ENCODE data around the gene SELENOH.
A peak's percentile ranks its signal among the peaks of the same experiment; 100 is the strongest.

The SELENOH gene

DNA sequence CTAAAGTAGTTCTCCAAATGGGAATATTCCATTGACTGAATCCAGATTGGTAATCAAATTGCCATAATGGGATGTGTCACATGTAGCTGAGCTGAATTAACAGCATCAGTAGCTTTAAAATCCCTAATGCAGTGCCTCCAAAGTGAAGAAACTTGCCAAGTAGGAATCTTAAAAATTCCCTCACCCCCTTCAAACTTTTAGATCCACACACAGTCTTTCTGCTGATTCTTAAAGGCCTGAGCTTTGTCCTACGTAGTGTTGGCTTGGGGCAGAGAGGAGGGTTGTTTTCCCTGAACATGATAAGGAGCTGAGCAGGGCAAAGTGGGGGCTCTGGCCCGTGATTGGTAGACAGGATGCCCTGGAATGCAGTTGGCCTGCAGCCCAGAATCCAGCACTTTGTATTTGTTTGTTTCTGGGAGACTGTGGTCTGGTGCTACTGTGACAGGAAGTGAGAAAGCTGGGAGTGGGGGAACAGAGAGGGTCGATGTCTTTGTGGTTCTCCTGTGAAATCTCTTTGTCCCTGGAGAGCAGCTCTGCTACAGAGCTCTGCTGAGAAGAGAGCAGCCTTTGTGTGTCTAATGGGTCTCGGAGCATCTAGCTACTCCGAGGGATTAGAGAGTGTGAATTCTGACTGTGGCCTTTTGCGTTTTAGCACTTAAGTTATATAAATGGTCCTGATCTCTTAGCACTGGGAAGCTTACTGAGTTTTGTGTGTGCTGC is 37.2 kb downstream of the SELENOH start:
- no peak for DNase-seq (ENCODE audit: low read depth in 2 of 2, low spot score in 1 of 2)

DNA sequence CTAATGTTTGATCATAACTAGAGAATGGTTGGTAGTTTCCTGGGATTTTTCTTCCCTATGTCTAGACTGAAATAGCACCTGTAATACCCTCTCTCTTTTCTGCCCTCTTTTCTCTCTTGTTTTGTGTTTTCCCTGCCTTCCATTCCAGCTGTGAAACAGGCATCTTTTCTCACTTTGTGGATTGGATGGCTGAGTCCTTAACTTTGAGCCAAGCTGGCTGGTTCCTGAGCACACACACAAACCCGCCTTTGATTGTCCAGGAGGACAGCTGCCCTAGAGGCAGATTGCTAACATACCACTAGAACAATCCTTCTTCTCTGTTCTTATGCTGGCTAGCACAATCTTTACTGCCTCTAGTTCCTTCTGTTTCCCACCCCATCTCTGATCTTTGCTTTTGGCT is 38.0 kb downstream of the SELENOH start:
- DNase-seq (ENCODE audit: low read depth in 2 of 2, low spot score in 1 of 2): no peak

DNA sequence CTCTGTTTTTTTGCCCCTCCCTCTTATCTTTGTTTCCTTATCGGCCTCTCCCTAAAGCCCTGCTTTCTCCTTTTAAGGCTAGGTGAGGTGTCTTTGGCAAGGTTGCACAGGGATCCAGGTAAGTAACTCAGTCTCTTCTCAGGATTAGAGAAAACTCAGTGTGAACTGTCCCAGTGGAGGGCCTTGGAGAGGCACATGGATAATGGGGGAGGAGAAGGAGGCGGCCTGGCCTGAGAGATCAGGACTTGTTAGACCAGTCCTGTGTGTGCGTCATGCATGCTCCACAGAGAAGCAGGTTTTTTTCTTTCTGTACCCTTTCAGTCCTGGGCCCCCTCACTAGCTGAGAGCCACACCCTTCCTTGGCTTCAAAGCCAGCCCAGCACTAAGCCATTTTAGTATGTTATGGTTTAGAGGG is 40.2 kb downstream of the SELENOH start:
- DNase-seq (ENCODE audit: low read depth in 2 of 2, low spot score in 1 of 2): no peak

DNA sequence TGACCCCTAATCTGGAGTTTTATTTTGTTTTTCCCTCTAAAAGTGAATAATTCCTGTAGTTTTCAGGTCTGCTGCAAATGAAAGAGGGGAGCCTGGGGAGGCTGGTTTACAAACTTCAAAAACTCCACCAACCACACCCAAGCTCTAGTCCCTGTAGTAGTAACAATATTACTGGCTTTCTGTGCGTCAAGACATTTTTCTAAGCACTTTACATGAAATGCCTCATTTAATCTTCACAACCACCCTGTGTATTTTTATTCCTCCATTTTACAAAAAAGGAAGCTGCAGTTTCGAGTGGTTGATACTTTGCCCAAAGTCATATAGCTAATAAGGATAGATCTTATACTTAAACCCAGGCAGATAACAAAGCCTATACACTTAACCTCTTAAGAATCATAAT is 43.8 kb downstream of the SELENOH start:
- no peak for DNase-seq (ENCODE audit: low read depth in 2 of 2, low spot score in 1 of 2)

DNA sequence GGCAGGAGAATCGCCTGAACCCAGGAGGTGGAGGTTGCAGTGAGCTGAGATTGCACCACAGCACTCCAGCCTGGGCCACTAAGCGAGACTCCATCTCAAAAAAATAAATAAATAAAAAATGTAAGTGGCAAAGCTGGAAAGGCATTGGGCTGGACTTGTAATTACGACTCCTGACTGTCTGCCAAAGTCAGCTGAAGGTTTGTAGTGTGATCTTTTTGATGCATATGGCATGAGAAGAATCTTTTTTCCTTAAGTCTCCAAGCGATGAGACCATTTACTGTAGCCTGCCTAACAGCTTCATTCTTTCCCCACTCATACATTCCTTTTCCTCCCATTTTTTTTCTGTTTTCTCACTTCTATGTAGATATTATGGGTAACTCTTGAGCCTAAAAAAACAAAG is 45.1 kb downstream of the SELENOH start:
- no peak for DNase-seq (ENCODE audit: low read depth in 2 of 2, low spot score in 1 of 2)

DNA sequence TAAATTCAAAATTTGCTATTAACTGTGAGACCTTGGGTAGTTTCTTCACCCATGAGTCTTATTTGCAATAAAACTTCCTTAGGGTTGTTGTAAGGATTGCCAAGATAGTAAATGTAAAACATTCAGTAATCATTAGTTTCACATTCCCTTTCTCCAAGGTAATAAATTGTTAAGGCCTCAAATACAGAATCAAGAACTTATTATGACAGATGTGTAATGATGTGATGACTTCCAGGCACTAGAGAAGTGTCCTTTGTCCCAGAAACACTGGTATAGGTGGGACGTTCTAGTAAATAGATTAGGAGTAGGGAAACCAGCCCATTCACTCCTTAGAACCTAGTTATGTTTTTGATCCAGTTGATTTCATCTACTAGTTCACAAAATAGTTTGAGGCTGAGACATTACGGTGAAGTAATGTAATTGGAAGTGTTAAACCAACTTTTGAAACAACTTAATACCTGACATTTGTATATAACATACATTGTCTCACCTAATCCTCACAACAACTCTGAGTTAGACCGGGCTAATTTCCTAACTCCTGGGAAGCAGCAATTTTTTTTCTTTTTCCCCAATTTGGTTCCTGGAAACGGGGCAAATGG is 45.8 kb downstream of the SELENOH start:
- DNase-seq (ENCODE audit: low read depth in 2 of 2, low spot score in 1 of 2): no peak

DNA sequence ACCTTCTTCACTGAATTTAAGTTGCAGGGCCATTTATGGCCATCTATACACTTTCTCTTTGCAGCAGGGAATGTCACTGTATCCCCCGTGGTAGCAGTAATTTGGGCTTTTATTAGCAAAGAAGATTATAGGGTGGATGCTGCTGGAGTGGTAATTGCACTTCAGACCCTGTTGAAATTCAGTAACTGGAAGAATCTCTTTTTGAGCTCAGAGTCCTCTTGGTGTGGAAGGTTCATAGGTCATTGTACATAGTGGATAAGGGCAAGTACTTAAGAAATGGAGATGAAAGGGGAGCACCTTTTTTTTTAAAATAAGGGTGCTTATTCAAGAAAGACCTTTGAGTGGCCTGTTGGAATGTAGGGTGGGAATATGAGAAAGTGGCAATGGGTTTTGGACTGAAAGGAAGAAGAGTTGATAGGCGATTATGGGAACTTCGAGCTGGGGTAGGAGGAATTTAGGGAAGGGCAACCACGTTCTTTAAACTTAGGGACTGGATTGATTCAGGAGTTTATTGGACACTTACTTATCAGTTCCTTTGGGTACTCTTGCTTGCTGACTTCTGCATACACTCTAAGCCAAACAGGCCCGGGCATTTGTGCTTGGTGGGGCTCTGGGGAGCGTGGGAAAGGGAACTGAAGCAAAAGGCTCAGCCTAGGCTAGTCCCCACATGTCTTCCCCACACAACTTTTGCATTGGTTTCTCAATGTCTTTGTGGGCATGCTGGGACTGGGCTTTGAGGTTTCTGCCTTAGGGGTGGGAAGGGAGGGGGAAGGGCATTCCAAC is 46.8 kb downstream of the SELENOH start:
- DNase-seq (ENCODE audit: low read depth in 2 of 2, low spot score in 1 of 2): no peak

DNA sequence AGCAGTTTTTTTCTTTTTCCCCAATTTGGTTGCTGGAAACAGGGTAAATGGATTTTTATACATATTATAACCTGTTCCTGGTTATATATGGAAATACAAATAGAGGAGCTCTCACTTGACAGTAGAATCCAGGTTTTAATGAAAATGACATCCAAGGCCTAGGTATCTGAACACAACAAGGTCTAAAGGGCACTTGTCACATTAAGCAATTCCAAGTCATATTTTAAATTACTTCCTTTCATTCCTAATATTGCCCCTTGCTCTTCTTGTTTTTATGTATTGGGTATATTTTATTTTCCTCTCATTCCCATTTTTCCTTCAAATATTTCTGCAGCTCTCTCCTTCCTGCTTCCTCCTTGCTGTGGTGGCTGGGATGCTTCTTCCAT is 47.4 kb downstream of the SELENOH start:
- no peak for DNase-seq (ENCODE audit: low read depth in 2 of 2, low spot score in 1 of 2)

DNA sequence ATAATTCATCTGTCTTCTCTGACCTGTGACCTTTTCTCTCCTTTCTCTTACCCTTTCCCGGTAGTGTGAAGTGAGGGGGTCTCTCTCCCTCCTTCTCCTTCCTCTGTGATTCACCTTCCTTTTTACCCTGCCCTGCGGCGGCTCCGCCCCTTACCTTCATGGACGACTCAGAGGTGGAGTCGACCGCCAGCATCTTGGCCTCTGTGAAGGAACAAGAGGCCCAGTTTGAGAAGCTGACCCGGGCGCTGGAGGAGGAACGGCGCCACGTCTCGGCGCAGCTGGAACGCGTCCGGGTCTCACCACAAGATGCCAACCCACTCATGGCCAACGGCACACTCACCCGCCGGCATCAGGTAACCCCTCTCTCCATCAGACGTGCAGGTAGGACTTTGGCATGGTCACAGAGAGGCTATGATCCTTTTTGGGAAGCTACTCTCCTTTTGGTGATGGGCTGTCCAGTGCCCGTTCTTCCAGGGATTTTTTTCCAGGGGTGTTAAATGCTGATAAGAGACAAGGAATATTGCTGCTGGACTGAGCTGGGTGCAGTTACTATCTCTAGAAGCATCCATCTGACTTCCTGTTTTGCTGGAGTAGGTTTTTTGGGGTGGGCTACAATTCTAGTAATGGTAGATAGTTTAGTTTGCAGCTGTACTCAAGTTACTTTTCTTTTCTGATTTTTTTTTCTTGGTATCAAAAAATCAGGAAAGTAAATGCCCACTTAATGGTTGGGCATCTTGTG is 50.2 kb downstream of the SELENOH start:
- no peak for DNase-seq (ENCODE audit: low read depth in 2 of 2, low spot score in 1 of 2)

DNA sequence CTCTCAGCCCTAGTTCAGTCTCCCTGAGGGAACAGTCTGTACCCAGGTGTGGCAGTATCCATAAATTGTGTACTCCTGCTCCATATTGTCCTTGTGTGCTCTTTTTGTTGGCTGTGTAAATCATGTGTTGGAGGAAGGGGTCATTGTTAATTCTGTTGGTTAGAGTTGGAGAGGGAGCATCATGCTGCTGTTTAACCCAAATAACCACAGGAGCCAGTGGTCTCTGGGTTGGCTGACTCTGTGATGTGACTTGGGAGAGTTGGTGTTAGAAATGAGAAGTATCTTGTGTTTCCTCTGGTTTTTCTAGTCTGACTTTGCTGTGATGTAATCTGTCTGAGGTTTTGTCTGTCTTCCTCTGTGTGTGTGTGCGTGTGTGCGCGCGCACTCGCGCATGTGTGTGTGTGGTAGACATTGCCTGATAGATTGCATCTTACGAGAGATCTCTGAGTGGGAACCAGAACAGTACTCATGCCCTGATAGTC is 50.8 kb downstream of the SELENOH start:
- DNase-seq (ENCODE audit: low read depth in 2 of 2, low spot score in 1 of 2): peak; percentile 62 to 75

DNA sequence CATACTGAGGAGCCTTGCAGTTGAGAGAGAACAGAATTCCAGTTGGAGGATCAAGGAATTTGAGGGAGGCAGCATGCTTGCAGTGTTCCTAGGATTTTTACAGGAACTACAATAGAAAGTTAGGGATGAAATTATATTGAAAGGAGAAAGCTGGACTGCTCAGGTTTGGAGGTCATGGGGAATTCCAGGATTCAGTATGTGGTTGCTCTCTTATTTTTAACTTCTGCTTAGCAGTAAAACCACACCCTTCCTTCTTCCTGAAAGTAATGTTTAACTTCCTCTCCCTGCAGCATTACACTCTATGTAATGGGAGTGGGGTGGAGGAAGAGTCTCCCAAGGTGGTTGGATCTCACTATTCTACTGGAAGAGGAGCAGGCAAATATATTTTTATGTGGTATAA is 51.6 kb downstream of the SELENOH start:
- no peak for DNase-seq (ENCODE audit: low read depth in 2 of 2, low spot score in 1 of 2)

Data from stimulated activated CD8-positive, alpha-beta memory T cell treated with anti-CD3 and anti-CD28 coated beads, Interleukin-4, amount 100 ng/mL, for 1 hour (primary cell).